Gastrocnemius medialis (tissue), 4 donors: ENCODE measurements around the gene RNF213.

Experiments
- CTCF ChIP-seq, 5 experiments: fragments of 450-650 bp in 3 of 5; fragments of 200-600 bp in 2 of 5; sonication (generic) in 2 of 5; IDR thresholded peaks in 4 of 5; conservative IDR thresholded peaks in 1 of 5; 1 replicate in 4 of 5; 2 replicates in 1 of 5; pipeline ENCODE4 v1.5.1; 2016 to 2019; ENCODE audit warnings: antibody characterized with exemption in 5 of 5, mild to moderate bottlenecking in 3 of 5, moderate library complexity in 3 of 5
- POLR2A ChIP-seq, 2 donors: fragments of 450-650 bp; IDR thresholded peaks; one replicate each; pipeline ENCODE4 v1.6.1; 2017; ENCODE audit warnings: antibody characterized with exemption in 2 of 2, mild to moderate bottlenecking in 2 of 2, moderate library complexity in 2 of 2

- TF ChIP-seq CTCF (IDR thresholded peaks at IDR 0.05 in 4 of 5, conservative IDR thresholded peaks at IDR 0.05 in 1 of 5) (no peak), POLR2A (IDR thresholded peaks at IDR 0.05) (no peak)
These were observed 170.9 kb downstream of the RNF213 start for GRCh38 chr17:80431246-80432195.
